GM21526 (cell line): ENCODE measurements around the gene C19orf44.
A peak's percentile ranks its signal among the peaks of the same experiment; 100 is the strongest.
"Not testable (repeated sequence)": the region's sequence is repeated elsewhere in the genome, so short reads cannot be mapped to it uniquely, and the experiment has no call there.

Source experiments
- ATAC-seq: cut with Tn5 transposase; IDR thresholded peaks from one replicate; pipeline ENCODE4 v1.9.1; 2021; ENCODE audit warnings: moderate library complexity; ENCODE audit not compliant: unreplicated experiment, low FRiP score

C19orf44 gene

DNA sequence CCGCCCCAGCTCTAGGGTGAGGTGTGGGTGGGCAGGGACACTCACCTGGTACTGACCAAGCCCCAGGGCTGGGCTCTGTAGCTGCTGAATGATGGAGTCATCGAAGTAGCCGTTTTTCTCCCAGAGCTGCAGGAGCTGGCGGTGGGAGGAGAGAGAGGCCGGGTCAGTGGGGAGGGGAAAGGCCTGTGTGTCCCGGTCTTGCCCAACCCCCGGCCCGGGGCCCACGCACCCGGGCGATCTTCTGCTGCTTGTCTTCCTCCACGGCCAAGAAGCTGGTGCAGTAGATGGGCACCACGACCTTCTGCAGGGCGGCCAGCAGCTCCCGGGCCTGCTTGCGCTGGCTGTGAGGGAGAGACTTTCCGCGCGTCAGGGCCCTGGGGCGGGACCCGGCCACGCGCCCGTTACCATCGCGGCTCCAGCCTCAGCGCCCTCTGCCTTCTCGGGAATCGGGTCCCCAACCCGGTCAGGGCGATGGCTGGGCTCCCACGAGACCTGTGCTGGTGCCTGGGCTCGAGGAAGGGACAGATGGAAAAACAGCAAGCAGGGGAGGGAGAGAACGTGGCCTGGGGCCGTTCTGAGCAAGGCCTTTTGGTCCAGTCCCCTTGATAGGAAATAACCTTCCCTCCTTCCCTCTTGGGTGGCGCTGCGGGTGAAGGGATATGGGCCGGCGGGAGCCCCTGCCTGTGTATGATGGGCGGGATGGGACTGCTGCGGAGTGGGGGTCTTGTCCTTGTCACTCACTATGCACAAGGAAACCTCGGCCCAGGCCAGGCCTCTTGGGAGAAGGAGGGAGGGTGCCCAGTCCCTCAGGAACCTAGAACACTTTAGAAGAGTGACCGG is 34.6 kb downstream of the C19orf44 start:
- no peak for ATAC-seq

GRCh38 chr19:16531380-16531669 is 35.1 kb downstream of the C19orf44 start:
- ATAC-seq, result no peak

DNA sequence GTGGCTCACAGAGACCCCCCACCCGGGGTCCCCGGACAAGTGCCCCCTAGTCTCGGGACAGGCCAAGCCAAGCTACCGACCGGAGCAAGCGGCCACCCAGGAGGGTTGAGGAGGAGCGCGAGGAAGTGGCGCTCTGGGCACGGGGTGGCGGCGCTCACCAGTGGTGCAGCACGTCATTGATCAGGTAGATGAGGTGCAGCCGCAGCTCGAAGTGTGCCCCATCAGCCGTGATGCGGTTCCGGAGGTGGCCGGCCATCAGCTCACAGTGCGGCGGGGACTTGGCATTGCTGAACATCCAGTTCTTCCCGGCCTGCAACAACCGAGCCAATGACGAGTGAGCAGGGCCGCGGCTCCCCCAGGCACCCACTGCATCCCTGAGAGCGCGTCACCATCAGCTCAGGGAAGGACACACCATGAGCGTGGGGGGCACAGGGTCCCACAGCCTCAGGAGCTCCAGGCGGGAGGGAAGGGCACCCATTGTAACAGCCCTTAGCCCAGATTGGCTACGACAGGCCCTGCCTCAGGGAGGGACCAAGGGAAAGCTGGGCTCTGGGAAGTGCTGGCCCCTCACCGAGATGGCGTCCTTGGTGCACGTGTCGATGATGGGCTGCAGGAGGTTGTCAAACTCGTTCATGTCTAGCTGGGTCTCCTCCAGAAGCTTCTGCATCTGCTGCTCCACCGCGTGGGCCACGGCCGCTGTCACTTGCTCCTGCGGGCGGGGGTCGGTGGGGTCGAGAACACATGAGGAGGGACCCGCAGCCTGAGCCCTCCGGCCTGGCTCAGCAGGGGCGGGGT is 36.4 kb downstream of the C19orf44 start:
- ATAC-seq, result no peak

- no peak for ATAC-seq
Observed at GRCh38 chr19:16535381-16535780, 39.2 kb downstream of the C19orf44 start.

- ATAC-seq, result no peak
Observed at GRCh38 chr19:16536130-16536529, 39.9 kb downstream of the C19orf44 start.

GRCh38 chr19:16537111-16537510 is 40.9 kb downstream of the C19orf44 start:
- no peak for ATAC-seq

DNA sequence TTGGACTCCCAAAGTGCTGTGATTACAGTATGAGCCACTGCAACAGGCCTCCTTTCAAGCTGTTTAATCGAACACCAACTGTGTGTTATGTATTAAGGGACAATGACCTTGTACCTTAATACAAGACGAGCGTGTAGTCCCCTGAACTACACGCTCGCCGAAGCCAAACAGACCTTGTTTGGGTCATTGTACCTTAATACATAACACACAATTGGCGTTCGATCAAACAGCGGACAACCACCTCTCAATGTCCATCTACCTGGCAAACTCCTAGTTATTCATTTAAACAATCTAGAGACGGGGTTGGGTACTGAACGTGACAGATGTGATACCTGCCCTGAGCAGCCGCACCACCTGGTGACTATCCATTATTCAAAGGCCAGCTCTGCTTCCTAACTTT is 44.8 kb downstream of the C19orf44 start:
- ATAC-seq, result no peak

GRCh38 chr19:16541526-16542044 is 45.4 kb downstream of the C19orf44 start:
- no peak for ATAC-seq

DNA sequence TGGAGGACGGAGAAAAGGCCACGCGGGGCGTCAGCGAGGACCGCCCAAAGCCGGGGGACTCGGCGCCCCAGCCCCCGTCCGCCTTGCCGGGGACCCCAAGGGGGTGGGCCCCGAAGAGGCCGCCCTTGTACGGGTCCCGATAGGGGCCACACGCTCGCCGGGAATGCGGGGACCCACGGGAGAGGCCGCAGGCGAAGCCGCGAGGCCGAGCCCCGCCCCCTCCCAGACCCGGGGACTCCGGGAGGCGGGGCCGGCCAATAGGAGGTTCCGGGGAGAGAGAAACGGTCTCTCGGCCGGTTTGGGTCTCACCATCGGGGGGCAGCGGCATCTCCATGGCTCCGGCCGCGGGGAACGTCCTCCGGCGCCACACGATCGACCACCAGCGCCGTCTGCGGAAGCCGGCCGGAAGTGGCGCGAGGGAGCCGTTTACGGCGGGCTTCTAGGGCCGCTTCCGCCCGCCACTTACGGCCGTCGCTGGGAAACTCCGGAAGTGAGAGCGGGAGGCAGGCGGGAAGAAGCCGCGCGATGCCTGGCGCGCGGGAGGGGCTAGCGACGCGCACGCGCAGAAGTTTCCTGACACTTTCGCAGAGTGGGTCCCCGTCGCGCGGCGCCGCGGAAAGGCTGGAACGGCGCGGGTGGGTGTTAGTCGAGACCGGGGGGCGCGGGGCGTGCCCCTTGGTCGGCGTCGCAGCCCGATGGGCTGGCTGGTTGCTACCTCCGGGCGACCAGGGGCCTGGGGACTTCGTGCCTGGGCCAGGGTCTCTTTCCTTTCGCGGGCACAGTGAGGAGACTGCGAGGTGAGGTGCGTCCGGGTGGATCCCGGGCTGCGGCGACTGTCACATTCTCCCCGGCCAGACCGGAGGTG is 46.1 kb downstream of the C19orf44 start, which contains the start of gene CHERP:
Gene CHERP (minus strand): TSS at position 393 of the 865 bp plus-strand sequence. CDS start 59 bp downstream, at position 334.
- peak; percentile 74 for ATAC-seq

DNA sequence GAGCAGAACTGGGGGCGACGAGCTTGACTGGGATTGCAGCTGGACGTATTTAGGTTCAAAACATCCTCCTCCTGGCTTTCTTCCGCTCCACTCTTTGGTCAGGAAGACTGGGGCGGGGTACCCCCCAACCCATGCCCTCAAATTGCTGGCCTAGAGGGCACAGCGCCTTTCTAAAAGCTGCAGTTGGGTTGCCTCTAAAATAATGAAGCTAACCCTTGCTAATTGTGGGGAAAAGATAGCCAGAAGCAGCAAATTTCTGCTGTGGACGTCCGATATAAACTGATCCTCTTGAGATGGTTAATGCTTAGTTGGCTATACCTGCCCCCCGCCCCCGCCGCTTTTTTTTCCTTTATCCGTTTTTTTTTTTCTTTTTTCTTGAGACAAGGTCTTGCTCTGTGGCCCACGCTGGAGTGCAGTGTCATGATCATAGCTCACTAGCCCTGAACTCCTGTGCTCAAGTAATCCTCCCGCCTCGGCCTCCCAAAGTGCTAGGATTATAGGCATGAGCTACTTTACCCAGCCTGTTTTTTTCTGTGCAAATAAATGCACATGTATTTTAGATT is 46.8 kb downstream of the C19orf44 start:
- ATAC-seq, result no peak

- ATAC-seq, result not testable (repeated sequence)
Observed at GRCh38 chr19:16543734-16544133, 47.5 kb downstream of the C19orf44 start.

GRCh38 chr19:16544473-16545231 is 48.5 kb downstream of the C19orf44 start:
- no peak for ATAC-seq

- ATAC-seq, result no peak
Observed at GRCh38 chr19:16548956-16549355, 52.8 kb downstream of the C19orf44 start.

DNA sequence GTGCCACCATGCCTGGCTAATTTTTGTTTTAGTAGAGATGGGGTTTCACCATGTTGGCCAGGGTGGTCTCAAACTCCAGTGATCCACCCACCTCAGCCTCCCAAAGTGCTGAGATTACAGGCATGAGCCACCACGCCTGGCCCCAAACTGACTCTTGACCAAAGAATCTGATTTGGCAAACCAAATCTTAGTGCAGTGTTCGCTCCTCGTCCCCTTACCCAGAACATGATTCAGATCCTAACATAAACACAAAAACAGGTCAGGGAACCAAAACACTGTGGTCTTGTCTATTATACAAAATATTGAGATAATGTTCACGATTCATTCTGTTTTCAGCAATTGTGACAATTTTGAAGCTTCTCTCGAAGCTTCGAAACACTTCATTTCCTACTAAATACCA is 55.7 kb downstream of the C19orf44 start:
- not testable (repeated sequence) for ATAC-seq

DNA sequence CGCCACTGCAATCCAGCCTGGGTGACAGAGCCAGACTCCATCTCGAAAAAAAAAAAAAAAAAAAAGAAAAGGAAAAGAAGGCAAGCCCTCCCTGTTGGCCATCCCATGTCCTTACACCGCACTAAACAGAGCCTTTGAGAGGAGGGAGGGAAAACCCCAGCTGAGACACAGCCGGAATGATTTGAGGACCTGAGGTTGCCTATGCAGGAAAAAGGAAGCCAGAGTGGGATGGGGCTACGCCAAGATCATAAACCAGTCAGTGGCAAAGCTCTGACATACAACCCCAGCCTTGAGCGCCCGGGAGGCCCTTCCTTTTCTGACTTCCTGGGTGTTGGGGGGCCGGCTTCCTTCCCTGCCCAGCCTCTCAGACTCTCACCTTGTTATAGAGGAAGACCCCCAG is 58.6 kb downstream of the C19orf44 start:
- no peak for ATAC-seq

GRCh38 chr19:16559780-16560276 is 63.6 kb downstream of the C19orf44 start:
- ATAC-seq, result no peak

GRCh38 chr19:16561382-16561781 is 65.2 kb downstream of the C19orf44 start:
- ATAC-seq, result no peak

DNA sequence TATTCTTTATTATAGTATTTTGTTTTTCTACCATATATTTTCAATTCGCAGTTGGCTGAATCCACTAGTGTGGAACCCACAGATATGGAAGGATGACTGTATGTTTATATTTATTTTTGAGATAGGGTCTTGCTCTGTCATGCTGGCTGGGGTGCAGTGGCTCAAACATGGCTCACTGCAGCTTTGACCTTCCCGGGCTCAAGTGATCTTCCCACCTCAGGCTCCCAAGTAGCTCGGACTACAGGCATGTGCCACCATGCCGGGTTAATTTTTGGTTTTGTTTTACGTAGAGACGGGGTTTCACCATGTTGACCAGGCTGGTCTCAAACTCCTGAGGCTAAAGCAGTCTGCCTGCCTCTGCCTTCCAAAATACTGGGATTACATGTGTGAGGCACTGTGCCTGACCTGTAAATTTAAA is 66.4 kb downstream of the C19orf44 start:
- ATAC-seq, result no peak

- no peak for ATAC-seq
Observed at GRCh38 chr19:16564842-16565241, 68.6 kb downstream of the C19orf44 start.
